Measurements from ENCODE around the gene RANBP10. TPM values are rescaled to one million over a fixed set of nuclear protein-coding genes. Genes with fewer than 3 reads are reported as not detected.

RANBP10 gene
- total and polyA plus RNA-seq, 4 donors = 6.7 to 23.0 (median 14.3) TPM

- Histone ChIP-seq H3K27me3 (ENCODE audit: control insufficient read depth in 3 of 3, insufficient read depth in 3 of 3, low read length in 2 of 3) (no peaks in the 10 kb centered on the region), H3K4me3 (no peak overlapping the region), H3K27ac (ENCODE audit: low read depth in 1 of 2, low read length in 1 of 2) (no peak overlapping the region), H3K9me3 (ENCODE audit: control insufficient read depth in 4 of 4, insufficient read depth in 3 of 4, low read length in 3 of 4) (no peaks in the 10 kb centered on the region), H3K4me1 (ENCODE audit: control insufficient read depth in 5 of 5, insufficient read depth in 5 of 5, low read length in 5 of 5) (no peaks in the 10 kb centered on the region), H3K9ac (ENCODE audit: insufficient read depth in 1 of 2, low read length in 2 of 2) (no peak overlapping the region), H3K36me3 (ENCODE audit: control insufficient read depth in 4 of 4, insufficient read depth in 4 of 4, low read length in 4 of 4) (peaks cover 0 to 9% (median 5%) of the 10 kb centered on the region in 4 donors)
- TF ChIP-seq, protein P1, sequence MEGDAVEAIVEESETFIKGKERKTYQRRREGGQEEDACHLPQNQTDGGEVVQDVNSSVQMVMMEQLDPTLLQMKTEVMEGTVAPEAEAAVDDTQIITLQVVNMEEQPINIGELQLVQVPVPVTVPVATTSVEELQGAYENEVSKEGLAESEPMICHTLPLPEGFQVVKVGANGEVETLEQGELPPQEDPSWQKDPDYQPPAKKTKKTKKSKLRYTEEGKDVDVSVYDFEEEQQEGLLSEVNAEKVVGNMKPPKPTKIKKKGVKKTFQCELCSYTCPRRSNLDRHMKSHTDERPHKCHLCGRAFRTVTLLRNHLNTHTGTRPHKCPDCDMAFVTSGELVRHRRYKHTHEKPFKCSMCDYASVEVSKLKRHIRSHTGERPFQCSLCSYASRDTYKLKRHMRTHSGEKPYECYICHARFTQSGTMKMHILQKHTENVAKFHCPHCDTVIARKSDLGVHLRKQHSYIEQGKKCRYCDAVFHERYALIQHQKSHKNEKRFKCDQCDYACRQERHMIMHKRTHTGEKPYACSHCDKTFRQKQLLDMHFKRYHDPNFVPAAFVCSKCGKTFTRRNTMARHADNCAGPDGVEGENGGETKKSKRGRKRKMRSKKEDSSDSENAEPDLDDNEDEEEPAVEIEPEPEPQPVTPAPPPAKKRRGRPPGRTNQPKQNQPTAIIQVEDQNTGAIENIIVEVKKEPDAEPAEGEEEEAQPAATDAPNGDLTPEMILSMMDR (IDR thresholded peaks at IDR 0.05; ENCODE audit: control extremely low read depth, extremely low read depth) = no peak
- WGBS, 2 donors = 55 to 72% methylated on average over 8 of the region's 8 CpGs
- DNase-seq (no peak), ATAC-seq (ENCODE audit: insufficient read depth, low FRiP score) (no peak)
These were observed 46.0 kb downstream of the RANBP10 start for GRCh38 chr16:67760206-67760955.

GRCh38 chr16:67758966-67759365 lies 47.4 kb downstream of the RANBP10 start:
- H3K4me3 ChIP-seq = no peak overlapping the region
- H3K27ac ChIP-seq (ENCODE audit: low read depth in 1 of 2, low read length in 1 of 2) = no peak overlapping the region
- no peaks in the 10 kb centered on the region for H3K9me3 ChIP-seq (ENCODE audit: control insufficient read depth in 4 of 4, insufficient read depth in 3 of 4, low read length in 3 of 4)
- TF ChIP-seq, protein P1 (IDR thresholded peaks at IDR 0.05; ENCODE audit: control extremely low read depth, extremely low read depth) = no peak
- DNase-seq (peak in 1 of 3 donors; percentile 18), ATAC-seq (ENCODE audit: insufficient read depth, low FRiP score) (no peak)
- H3K9ac ChIP-seq (ENCODE audit: insufficient read depth in 1 of 2, low read length in 2 of 2) = no peak overlapping the region
- no peaks in the 10 kb centered on the region for H3K4me1 ChIP-seq (ENCODE audit: control insufficient read depth in 5 of 5, insufficient read depth in 5 of 5, low read length in 5 of 5)
- peaks cover 0 to 9% (median 5%) of the 10 kb centered on the region in 4 donors for H3K36me3 ChIP-seq (ENCODE audit: control insufficient read depth in 4 of 4, insufficient read depth in 4 of 4, low read length in 4 of 4)
- no peaks in the 10 kb centered on the region for H3K27me3 ChIP-seq (ENCODE audit: control insufficient read depth in 3 of 3, insufficient read depth in 3 of 3, low read length in 2 of 3)
- 77 to 92% methylated on average over 7 of the region's 7 CpGs for WGBS, 2 donors

DNA sequence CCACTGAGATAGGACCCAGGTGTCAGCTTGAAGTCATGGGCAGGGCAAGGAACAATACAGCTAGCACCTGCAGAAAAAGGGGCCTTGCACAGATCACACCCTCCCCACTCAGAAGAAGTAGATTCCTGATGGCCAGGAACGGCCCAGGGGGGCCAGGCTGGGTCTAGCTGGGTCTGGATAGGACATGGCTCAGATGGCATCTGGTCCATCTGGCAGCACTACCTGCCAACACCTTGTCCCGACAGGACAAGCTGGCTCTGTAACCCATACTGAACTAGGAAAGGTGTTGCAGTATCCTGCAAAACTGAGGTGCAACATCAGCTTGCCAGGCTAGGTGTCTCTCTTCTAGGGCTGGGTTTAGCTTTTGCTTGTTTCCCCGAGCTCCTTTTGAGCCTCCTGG lies 48.4 kb downstream of the RANBP10 start:
- TF ChIP-seq, protein P1 (IDR thresholded peaks at IDR 0.05; ENCODE audit: control extremely low read depth, extremely low read depth) = no peak
- Histone ChIP-seq H3K4me1 (ENCODE audit: control insufficient read depth in 5 of 5, insufficient read depth in 5 of 5, low read length in 5 of 5) (no peaks in the 10 kb centered on the region), H3K27me3 (ENCODE audit: control insufficient read depth in 3 of 3, insufficient read depth in 3 of 3, low read length in 2 of 3) (no peaks in the 10 kb centered on the region), H3K36me3 (ENCODE audit: control insufficient read depth in 4 of 4, insufficient read depth in 4 of 4, low read length in 4 of 4) (peaks cover 0 to 9% (median 5%) of the 10 kb centered on the region in 4 donors), H3K27ac (ENCODE audit: low read depth in 1 of 2, low read length in 1 of 2) (no peak overlapping the region), H3K4me3 (no peak overlapping the region), H3K9ac (ENCODE audit: insufficient read depth in 1 of 2, low read length in 2 of 2) (no peak overlapping the region), H3K9me3 (ENCODE audit: control insufficient read depth in 4 of 4, insufficient read depth in 3 of 4, low read length in 3 of 4) (no peaks in the 10 kb centered on the region)
- WGBS, 2 donors = 92 to 93% methylated on average over 3 of the region's 3 CpGs
- DNase-seq (no peak), ATAC-seq (ENCODE audit: insufficient read depth, low FRiP score) (no peak)

Measured in lung (tissue), 12 donors.